MM.1S (cell line): ENCODE results near the gene UXT.

Source experiments
- DNase-seq: peaks from one replicate; pipeline ENCODE4 v3.0.0-alpha.2; 2015
- H2AFZ ChIP-seq: fragments of 300-600 bp; sonication (generic); 2 replicates; pipeline ENCODE4 v1.6.0; 2016; ENCODE audit warnings: antibody characterized with exemption, low read length
- H3F3A ChIP-seq: fragments of 300-600 bp; sonication (generic); 2 replicates; pipeline ENCODE4 v1.6.1; 2016; ENCODE audit warnings: mild to moderate bottlenecking, antibody characterized with exemption, low read length, moderate library complexity, mixed read lengths; ENCODE audit not compliant: insufficient read depth
- H3K27ac ChIP-seq: fragments of 300-600 bp; sonication (generic); 2 replicates; pipeline ENCODE4 v1.5.1; 2016; ENCODE audit warnings: mild to moderate bottlenecking, low read length
- H3K27me3 ChIP-seq: fragments of 300-600 bp; sonication (generic); replicated peaks from 2 replicates; pipeline ENCODE4 v1.6.0; 2016; ENCODE audit warnings: low read length; ENCODE audit not compliant: insufficient read depth
- H3K36me3 ChIP-seq: fragments of 300-600 bp; sonication (generic); replicated peaks from 2 replicates; pipeline ENCODE4 v1.6.1; 2016; ENCODE audit warnings: mild to moderate bottlenecking, low read length, mixed read lengths; ENCODE audit not compliant: insufficient read depth
- H3K4me1 ChIP-seq: fragments of 300-600 bp; sonication (generic); 2 replicates; pipeline ENCODE4 v1.6.1; 2016; ENCODE audit warnings: low read length, mixed read lengths
- H3K4me2 ChIP-seq: fragments of 300-600 bp; sonication (generic); 2 replicates; pipeline ENCODE4 v1.6.0; 2016; ENCODE audit warnings: low read depth, low read length
- H3K4me3 ChIP-seq: fragments of 300-600 bp; sonication (generic); 2 replicates; pipeline ENCODE4 v1.5.1; 2016; ENCODE audit warnings: low read length, mixed read lengths
- H3K79me2 ChIP-seq: fragments of 300-600 bp; sonication (generic); 2 replicates; pipeline ENCODE4 v1.6.1; 2016; ENCODE audit warnings: mixed run types, low read length, mixed read lengths
- H3K9ac ChIP-seq: fragments of 300-600 bp; sonication (generic); 2 replicates; pipeline ENCODE4 v1.6.1; 2016; ENCODE audit warnings: low read length, mixed read lengths
- H3K9me2 ChIP-seq: fragments of 300-600 bp; sonication (generic); replicated peaks from 2 replicates; pipeline ENCODE4 v1.6.1; 2016; ENCODE audit warnings: mild to moderate bottlenecking, low read length, mixed read lengths; ENCODE audit not compliant: insufficient read depth
- H3K9me3 ChIP-seq: fragments of 300-600 bp; sonication (generic); replicated peaks from 2 replicates; pipeline ENCODE4 v1.6.1; 2016; ENCODE audit warnings: mild to moderate bottlenecking, low read length, mixed read lengths; ENCODE audit not compliant: insufficient read depth
- H4K20me1 ChIP-seq: fragments of 300-600 bp; sonication (generic); 2 replicates; pipeline ENCODE4 v1.6.1; 2016; ENCODE audit warnings: mild to moderate bottlenecking, low read length, moderate library complexity, mixed read lengths; ENCODE audit not compliant: insufficient read depth
- CTCF ChIP-seq: fragments of 300-600 bp; sonication (generic); IDR thresholded peaks from 2 replicates; pipeline ENCODE4 v1.5.1; 2016; ENCODE audit warnings: antibody characterized with exemption, low read length, mixed read lengths
- EZH2 ChIP-seq: fragments of 300-600 bp; sonication (generic); optimal IDR thresholded peaks from 2 replicates; pipeline ENCODE3; 2017; ENCODE audit warnings: low read depth, mild to moderate bottlenecking, antibody characterized with exemption, low read length, mixed read lengths
- EZH2phosphoT487 ChIP-seq: fragments of 300-600 bp; sonication (generic); IDR thresholded peaks from 2 replicates; pipeline ENCODE4 v1.6.1; 2018; ENCODE audit warnings: antibody characterized with exemption, low read length

The UXT gene

GRCh38 chrX:47638816-47639215, 20.2 kb downstream of the UXT start:
- Histone ChIP-seq H3K4me2 (no peak overlapping the region), H3K79me2 (0 out of 2 replicates have a peak, but pooled peaks cover 3% of the 10 kb centered on the region), H3K9me2 (no peaks in the 10 kb centered on the region), H3K4me3 (no peak overlapping the region), H3F3A (no peaks in the 10 kb centered on the region), H3K27ac (no peak overlapping the region), H3K36me3 (no peaks in the 10 kb centered on the region), H2AFZ (no peak overlapping the region), H3K9ac (no peak overlapping the region), H3K27me3 (no peaks in the 10 kb centered on the region), H3K4me1 (no peaks in the 10 kb centered on the region), H3K9me3 (no peaks in the 10 kb centered on the region), H4K20me1 (no peaks in the 10 kb centered on the region)
- TF ChIP-seq EZH2 (no peak), EZH2phosphoT487 (no peak)
- DNase-seq, result no peak

- Histone ChIP-seq H3K4me2 (no peak overlapping the region), H3K4me3 (no peak overlapping the region), H3K27ac (no peak overlapping the region), H3K27me3 (no peaks in the 10 kb centered on the region), H3K36me3 (no peaks in the 10 kb centered on the region), H3K9ac (no peak overlapping the region), H3F3A (no peaks in the 10 kb centered on the region), H3K4me1 (no peaks in the 10 kb centered on the region), H3K79me2 (no peaks in the 10 kb centered on the region), H2AFZ (no peak overlapping the region), H4K20me1 (no peaks in the 10 kb centered on the region), H3K9me3 (no peaks in the 10 kb centered on the region), H3K9me2 (no peaks in the 10 kb centered on the region)
- TF ChIP-seq EZH2 (no peak), CTCF (no peak), EZH2phosphoT487 (no peak)
- no peak for DNase-seq
These were observed 21.3 kb downstream of the UXT start for GRCh38 chrX:47637546-47638195.

- no peak overlapping the region for H3K9ac ChIP-seq
- no peaks in the 10 kb centered on the region for H3K9me2 ChIP-seq
- H3F3A ChIP-seq, result no peaks in the 10 kb centered on the region
- H3K36me3 ChIP-seq, result no peaks in the 10 kb centered on the region
- H3K27ac ChIP-seq, result no peak overlapping the region
- H3K27me3 ChIP-seq, result no peaks in the 10 kb centered on the region
- DNase-seq, result no peak
- no peak overlapping the region for H3K4me2 ChIP-seq
- H3K79me2 ChIP-seq, result no peaks in the 10 kb centered on the region
- no peaks in the 10 kb centered on the region for H3K9me3 ChIP-seq
- no peak overlapping the region for H2AFZ ChIP-seq
- H3K4me1 ChIP-seq, result peaks cover 4% of the 10 kb centered on the region; the same call in 1 of the 2 replicates
- no peaks in the 10 kb centered on the region for H4K20me1 ChIP-seq
- TF ChIP-seq CTCF (no peak), EZH2 (no peak), EZH2phosphoT487 (no peak)
- H3K4me3 ChIP-seq, result no peak overlapping the region
These were observed 24.0 kb downstream of the UXT start for GRCh38 chrX:47634871-47635575.
